MM.1S (cell line): Measurements from ENCODE around the gene SPATA17.

Source experiments
- CTCF ChIP-seq: fragments of 300-600 bp; sonication (generic); IDR thresholded peaks from 2 replicates; pipeline ENCODE4 v1.5.1; 2016; ENCODE audit warnings: antibody characterized with exemption, low read length, mixed read lengths
- EZH2 ChIP-seq: fragments of 300-600 bp; sonication (generic); optimal IDR thresholded peaks from 2 replicates; pipeline ENCODE3; 2017; ENCODE audit warnings: low read depth, mild to moderate bottlenecking, antibody characterized with exemption, low read length, mixed read lengths
- EZH2phosphoT487 ChIP-seq: fragments of 300-600 bp; sonication (generic); IDR thresholded peaks from 2 replicates; pipeline ENCODE4 v1.6.1; 2018; ENCODE audit warnings: antibody characterized with exemption, low read length

GRCh38 chr1:217602380-217602779 is 28.8 kb upstream of the SPATA17 start:
- TF ChIP-seq CTCF (no peak), EZH2phosphoT487 (no peak), EZH2 (no peak)
